NCI-H526 treated with DMSO at 0.1 percent for 48 hours (cell line): ENCODE data around the gene CEP192.

Experiments
- DNase-seq: peaks from one replicate; lab custom pipeline; 2025; lab: John Stamatoyannopoulos, UW

Gene CEP192

GRCh38 chr18:13151656-13152055 is 160.5 kb downstream of the CEP192 start:
- DNase-seq: no peak

- DNase-seq: no peak
These were observed 167.3 kb downstream of the CEP192 start for GRCh38 chr18:13158428-13158827.

- no peak for DNase-seq
These were observed 168.4 kb downstream of the CEP192 start for GRCh38 chr18:13159579-13159978.

GRCh38 chr18:13161276-13161899 is 170.2 kb downstream of the CEP192 start:
- no peak for DNase-seq

GRCh38 chr18:13163167-13163927 is 172.2 kb downstream of the CEP192 start:
- no peak for DNase-seq

GRCh38 chr18:13164406-13164805 is 173.2 kb downstream of the CEP192 start:
- no peak for DNase-seq

- DNase-seq: no peak
These were observed 174.7 kb downstream of the CEP192 start for GRCh38 chr18:13165636-13166423.

- DNase-seq: no peak
These were observed 182.5 kb downstream of the CEP192 start for GRCh38 chr18:13173578-13174145.
